ENCODE data around the gene PALS2. TPM values are rescaled to one million over a fixed set of nuclear protein-coding genes. Genes with fewer than 3 reads are reported as not detected.

Gene PALS2
- total RNA-seq, 1 donor from 2014 or later = 57.0 TPM

DNA sequence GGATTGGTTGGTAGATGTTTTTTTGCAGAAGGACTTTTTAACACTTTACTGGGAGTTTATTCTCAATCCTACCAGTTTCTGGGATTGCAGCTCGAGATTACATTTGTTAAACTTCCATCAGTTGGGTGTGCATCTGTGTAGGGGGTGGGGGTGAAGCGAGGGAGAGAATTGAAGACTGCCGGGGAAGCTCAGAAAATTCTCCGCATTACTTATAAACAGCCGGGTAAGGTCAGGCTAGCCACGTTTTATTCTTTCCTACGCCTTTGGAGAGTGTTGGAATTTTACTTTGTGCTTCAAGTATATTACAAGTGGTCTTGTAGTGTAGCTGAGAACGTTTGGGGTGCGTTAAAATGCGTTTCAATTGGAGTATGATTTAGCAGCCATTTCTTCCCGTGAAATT, 1.1 kb downstream of the PALS2 start:
- Mint-ChIP-seq H3K4me3 (ENCODE audit: low read depth) (peak overlapping the region; percentile 91), H3K9me3 (ENCODE audit: low read depth) (no peaks in the 10 kb centered on the region), H3K36me3 (ENCODE audit: insufficient read depth) (no peaks in the 10 kb centered on the region), H3K4me1 (ENCODE audit: low read depth) (peaks cover 24% of the 10 kb centered on the region), H3K27ac (peak overlapping the region; percentile 95), H3K27me3 (peaks cover 30% of the 10 kb centered on the region)
- no peak for DNase-seq (ENCODE audit: low spot score, unreplicated experiment)
- TF ChIP-seq, protein P1, sequence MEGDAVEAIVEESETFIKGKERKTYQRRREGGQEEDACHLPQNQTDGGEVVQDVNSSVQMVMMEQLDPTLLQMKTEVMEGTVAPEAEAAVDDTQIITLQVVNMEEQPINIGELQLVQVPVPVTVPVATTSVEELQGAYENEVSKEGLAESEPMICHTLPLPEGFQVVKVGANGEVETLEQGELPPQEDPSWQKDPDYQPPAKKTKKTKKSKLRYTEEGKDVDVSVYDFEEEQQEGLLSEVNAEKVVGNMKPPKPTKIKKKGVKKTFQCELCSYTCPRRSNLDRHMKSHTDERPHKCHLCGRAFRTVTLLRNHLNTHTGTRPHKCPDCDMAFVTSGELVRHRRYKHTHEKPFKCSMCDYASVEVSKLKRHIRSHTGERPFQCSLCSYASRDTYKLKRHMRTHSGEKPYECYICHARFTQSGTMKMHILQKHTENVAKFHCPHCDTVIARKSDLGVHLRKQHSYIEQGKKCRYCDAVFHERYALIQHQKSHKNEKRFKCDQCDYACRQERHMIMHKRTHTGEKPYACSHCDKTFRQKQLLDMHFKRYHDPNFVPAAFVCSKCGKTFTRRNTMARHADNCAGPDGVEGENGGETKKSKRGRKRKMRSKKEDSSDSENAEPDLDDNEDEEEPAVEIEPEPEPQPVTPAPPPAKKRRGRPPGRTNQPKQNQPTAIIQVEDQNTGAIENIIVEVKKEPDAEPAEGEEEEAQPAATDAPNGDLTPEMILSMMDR (IDR thresholded peaks at IDR 0.05; ENCODE audit: unreplicated experiment) = no peak

DNA sequence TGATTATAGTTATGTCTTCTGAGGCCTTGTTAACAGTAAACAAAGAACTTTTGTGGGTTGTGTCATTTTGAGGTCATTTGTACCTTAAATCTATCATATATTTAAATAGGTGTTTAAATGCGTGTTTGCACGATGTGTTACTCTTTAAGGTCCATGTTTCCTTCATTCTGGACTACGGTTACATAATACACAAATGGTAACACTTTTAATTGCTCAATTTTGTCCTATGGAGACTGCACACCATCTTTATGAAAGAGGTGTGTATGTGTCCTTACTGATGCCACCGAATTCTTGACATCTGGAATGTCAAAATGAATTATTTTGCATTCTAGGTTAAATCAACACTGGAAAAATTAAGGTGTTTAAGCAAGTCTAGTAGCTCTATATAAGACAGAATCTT, 1.7 kb downstream of the PALS2 start:
- Mint-ChIP-seq H3K4me3 (ENCODE audit: low read depth) (peak overlapping the region; percentile 91), H3K4me1 (ENCODE audit: low read depth) (peaks cover 28% of the 10 kb centered on the region), H3K9me3 (ENCODE audit: low read depth) (no peaks in the 10 kb centered on the region), H3K36me3 (ENCODE audit: insufficient read depth) (no peaks in the 10 kb centered on the region), H3K27ac (no peak overlapping the region), H3K27me3 (peaks cover 25% of the 10 kb centered on the region)
- DNase-seq (ENCODE audit: low spot score, unreplicated experiment) = no peak
- TF ChIP-seq, protein P1 (IDR thresholded peaks at IDR 0.05; ENCODE audit: unreplicated experiment) = no peak

DNA sequence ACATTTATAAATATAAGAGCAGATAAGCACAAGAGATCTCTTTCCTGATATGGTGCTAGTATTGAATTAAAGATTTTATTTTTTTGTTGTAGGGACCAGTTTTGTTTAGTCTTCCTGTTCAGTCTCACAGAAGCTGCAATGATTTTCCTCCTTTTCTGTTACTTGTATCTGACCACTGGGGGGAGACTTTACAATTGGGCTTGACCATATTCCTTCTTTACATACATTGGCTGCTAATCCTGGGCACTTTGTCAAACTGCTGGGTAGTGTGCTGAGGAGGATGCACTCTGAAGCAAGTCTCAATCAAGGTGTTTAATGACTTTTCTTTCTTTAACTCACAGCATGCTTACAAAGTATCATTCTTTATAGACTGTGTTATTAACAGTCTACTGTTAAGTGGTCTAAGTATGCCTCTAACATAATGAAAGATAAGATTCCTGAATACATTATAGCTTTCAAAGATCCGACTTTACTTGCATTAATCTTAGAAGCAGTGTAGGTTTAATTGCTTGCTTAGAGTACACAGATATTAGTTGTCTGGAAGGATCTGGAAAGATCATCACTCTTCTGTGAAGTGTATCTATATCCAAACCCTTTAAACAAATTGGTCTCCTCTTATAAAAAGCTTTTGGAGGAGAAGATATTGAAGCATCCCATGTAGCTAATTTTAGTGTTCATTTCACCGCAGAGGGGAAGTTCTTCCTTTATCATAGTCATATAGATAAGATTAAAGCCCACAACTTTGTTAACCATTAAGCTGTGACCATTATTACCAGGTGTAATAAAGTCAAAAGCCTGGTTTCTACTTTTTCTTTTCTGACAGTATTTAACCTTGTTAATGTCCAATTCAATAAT, 3.1 kb downstream of the PALS2 start:
- peak overlapping the region; percentile 59 for H3K4me3 Mint-ChIP-seq (ENCODE audit: low read depth)
- no peaks in the 10 kb centered on the region for H3K9me3 Mint-ChIP-seq (ENCODE audit: low read depth)
- peaks cover 10% of the 10 kb centered on the region for H3K27me3 Mint-ChIP-seq
- TF ChIP-seq, protein P1 (IDR thresholded peaks at IDR 0.05; ENCODE audit: unreplicated experiment) = peak; percentile 70
- no peaks in the 10 kb centered on the region for H3K36me3 Mint-ChIP-seq (ENCODE audit: insufficient read depth)
- peaks cover 33% of the 10 kb centered on the region for H3K4me1 Mint-ChIP-seq (ENCODE audit: low read depth)
- peak overlapping the region; percentile 15 for H3K27ac Mint-ChIP-seq
- no peak for DNase-seq (ENCODE audit: low spot score, unreplicated experiment)

DNA sequence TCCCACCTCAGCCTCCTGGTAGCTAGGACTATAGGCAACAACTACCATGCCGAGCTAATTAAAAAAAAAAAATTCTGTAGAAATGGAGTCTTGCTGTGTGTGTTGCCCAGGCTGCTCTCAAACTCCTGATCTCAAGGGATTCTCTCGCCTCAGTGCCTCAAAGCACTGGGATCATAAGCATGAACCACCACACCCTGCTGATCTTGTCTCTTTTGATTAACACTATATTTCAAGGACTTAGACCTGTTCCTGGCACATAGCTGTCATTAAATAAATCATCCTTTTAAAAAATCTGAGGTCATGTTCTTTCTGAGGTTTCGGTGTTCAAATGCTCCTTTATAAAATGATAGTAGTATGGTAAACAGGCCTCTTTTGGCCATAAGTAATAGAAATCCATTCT, 4.8 kb downstream of the PALS2 start:
- Mint-ChIP-seq H3K4me3 (ENCODE audit: low read depth) (no peak overlapping the region), H3K27me3 (no peaks in the 10 kb centered on the region), H3K4me1 (ENCODE audit: low read depth) (peaks cover 31% of the 10 kb centered on the region), H3K36me3 (ENCODE audit: insufficient read depth) (no peaks in the 10 kb centered on the region), H3K27ac (no peak overlapping the region), H3K9me3 (ENCODE audit: low read depth) (no peaks in the 10 kb centered on the region)
- no peak for DNase-seq (ENCODE audit: low spot score, unreplicated experiment)
- TF ChIP-seq, protein P1 (IDR thresholded peaks at IDR 0.05; ENCODE audit: unreplicated experiment) = no peak

DNA sequence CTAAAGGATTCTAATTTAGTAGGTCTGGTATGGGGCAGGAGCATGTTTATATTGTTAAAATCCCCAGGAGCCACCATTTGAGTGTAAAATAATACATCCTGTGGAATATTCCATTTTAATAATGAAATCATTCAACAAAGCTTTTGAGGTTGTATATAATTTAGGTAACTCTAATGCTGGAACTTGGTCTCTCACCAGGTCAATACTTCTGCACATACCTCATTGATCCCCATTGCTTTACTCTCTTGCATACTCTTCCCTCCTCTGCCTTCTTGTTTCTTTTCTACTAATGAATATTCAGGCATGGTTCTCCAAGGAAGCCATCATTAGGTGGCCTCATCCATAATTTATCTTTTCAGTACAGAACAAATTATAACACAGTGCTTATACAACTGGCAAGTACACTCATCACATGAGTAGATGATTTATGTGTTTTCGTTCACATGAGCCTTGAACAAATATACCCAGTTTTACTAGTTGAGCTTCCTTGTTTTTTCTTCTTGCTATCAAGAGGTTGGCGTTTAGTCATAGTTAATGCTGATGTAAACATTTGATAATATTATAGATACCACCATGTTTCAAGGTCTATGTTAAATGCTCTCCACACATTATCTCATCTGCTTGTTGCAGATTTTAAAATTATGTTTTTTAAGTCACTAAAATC, 7.2 kb downstream of the PALS2 start:
- TF ChIP-seq, protein P1 (IDR thresholded peaks at IDR 0.05; ENCODE audit: unreplicated experiment) = no peak
- no peak overlapping the region for H3K4me3 Mint-ChIP-seq (ENCODE audit: low read depth)
- no peaks in the 10 kb centered on the region for H3K27me3 Mint-ChIP-seq
- H3K4me1 Mint-ChIP-seq (ENCODE audit: low read depth) = peaks cover 25% of the 10 kb centered on the region
- peak overlapping the region; percentile 63 for H3K27ac Mint-ChIP-seq
- H3K36me3 Mint-ChIP-seq (ENCODE audit: insufficient read depth) = no peaks in the 10 kb centered on the region
- no peak for DNase-seq (ENCODE audit: low spot score, unreplicated experiment)
- H3K9me3 Mint-ChIP-seq (ENCODE audit: low read depth) = peaks cover 2% of the 10 kb centered on the region

Data from progenitor cell of endocrine pancreas (in vitro differentiated cells).